Measurements from ENCODE around the gene LELP1.
"Not testable (repeated sequence)": the region's sequence is repeated elsewhere in the genome, so short reads cannot be mapped to it uniquely, and the experiment has no call there.

Gene LELP1

DNA sequence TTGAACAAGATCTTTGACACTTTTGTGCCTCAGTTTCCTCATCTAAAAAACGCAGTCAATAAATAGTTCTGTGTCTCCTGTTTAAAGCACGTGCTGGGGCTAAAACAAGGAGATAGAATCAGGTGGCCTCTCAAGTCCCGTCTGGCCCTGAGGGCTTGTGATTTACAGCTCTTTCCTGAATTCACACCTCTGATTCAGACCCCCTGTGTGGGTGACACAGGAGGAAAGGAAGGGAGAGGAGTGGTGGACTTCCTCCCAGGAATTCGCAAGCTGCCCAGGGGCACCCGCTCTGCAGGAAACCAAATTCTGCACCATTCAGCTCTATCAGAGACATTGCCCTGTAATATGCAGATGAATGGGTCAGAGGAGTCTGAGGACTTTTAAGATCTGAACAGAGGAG is 9.0 kb downstream of the LELP1 start:
- TF ChIP-seq, protein P1, sequence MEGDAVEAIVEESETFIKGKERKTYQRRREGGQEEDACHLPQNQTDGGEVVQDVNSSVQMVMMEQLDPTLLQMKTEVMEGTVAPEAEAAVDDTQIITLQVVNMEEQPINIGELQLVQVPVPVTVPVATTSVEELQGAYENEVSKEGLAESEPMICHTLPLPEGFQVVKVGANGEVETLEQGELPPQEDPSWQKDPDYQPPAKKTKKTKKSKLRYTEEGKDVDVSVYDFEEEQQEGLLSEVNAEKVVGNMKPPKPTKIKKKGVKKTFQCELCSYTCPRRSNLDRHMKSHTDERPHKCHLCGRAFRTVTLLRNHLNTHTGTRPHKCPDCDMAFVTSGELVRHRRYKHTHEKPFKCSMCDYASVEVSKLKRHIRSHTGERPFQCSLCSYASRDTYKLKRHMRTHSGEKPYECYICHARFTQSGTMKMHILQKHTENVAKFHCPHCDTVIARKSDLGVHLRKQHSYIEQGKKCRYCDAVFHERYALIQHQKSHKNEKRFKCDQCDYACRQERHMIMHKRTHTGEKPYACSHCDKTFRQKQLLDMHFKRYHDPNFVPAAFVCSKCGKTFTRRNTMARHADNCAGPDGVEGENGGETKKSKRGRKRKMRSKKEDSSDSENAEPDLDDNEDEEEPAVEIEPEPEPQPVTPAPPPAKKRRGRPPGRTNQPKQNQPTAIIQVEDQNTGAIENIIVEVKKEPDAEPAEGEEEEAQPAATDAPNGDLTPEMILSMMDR (conservative IDR thresholded peaks at IDR 0.05; ENCODE audit: control insufficient read depth, insufficient read depth, low read depth, low read length): no peak
- DNase-seq (ENCODE audit: low read depth): no peak
- H3K4me3 ChIP-seq (ENCODE audit: control insufficient read depth, low read depth, low read length): no peak overlapping the region

DNA sequence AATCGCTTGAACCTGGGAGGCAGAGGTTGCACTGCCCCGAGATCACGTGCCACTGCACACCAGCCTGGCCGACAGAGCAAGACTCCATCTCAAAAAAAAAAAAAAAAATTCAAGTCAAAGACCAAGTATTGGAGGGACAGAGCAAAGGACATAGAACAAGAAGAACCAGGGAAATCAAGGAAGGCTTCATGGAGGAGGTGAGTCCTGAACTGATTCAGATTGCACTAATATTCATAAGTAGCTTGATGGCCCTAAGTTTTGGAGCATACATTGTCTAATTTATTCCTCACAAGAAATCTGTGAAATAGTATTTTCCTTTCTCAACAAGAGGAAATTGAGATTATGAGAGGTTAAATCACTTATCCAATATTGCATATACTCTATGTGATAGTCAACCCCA is 10.3 kb downstream of the LELP1 start:
- no peak overlapping the region for H3K4me3 ChIP-seq (ENCODE audit: control insufficient read depth, low read depth, low read length)
- no peak for DNase-seq (ENCODE audit: low read depth)
- TF ChIP-seq, protein P1 (conservative IDR thresholded peaks at IDR 0.05; ENCODE audit: control insufficient read depth, insufficient read depth, low read depth, low read length): no peak

DNA sequence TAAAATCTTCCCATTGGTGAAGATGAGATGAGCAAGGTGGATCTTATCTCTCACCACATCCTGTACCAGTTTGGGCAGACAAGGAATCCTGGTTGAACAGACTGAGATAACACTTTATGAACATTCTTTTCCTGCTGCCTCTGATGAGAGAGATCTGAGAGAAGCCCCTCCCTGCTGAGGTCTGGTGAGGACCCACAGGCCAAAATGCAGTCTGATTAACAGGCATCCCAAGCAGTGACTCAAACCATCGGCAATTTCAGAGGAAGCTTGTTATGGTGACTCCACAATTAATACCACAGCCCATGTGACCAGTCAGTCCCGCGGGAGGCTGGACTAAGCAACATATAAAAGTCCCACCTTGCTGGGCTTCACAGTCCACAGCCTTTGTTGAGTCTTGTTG is 14.0 kb downstream of the LELP1 start, which contains the start of gene PRR9:
PRR9 (plus strand) TSS at position 373 of the 400 bp plus-strand sequence. CDS start 561 bp downstream, outside the sequence.
- DNase-seq (ENCODE audit: low read depth): no peak
- H3K4me3 ChIP-seq (ENCODE audit: control insufficient read depth, low read depth, low read length): no peak within 1 kb of the TSS
- TF ChIP-seq, protein P1 (conservative IDR thresholded peaks at IDR 0.05; ENCODE audit: control insufficient read depth, insufficient read depth, low read depth, low read length): no peak

DNA sequence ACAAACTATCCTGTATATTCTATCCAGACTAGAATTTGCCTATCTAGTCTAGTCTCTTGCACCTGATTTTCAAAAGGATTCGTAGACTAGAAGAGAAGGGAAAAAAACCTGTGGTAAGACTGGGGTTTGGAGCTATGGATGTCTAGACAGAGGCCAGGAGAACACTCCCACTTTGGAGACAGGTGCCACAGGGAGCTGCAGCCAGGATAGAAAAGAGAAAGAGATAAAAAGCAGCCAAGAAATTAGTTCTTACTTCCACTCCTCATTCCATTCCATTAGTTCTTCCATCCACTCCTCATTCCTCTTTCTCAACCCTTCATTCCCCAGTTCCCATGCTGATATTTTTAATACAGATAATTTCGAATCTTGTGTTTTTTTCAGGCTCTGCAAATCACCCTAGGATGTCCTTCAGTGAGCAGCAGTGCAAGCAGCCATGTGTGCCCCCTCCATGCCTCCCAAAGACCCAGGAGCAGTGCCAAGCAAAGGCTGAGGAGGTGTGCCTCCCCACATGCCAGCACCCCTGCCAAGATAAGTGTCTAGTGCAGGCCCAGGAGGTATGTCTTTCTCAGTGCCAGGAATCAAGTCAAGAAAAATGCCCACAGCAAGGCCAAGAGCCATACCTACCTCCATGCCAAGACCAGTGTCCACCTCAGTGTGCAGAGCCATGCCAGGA is 14.7 kb downstream of the LELP1 start:
- TF ChIP-seq, protein P1 (conservative IDR thresholded peaks at IDR 0.05; ENCODE audit: control insufficient read depth, insufficient read depth, low read depth, low read length): no peak
- DNase-seq (ENCODE audit: low read depth): no peak
- H3K4me3 ChIP-seq (ENCODE audit: control insufficient read depth, low read depth, low read length): no peak overlapping the region

DNA sequence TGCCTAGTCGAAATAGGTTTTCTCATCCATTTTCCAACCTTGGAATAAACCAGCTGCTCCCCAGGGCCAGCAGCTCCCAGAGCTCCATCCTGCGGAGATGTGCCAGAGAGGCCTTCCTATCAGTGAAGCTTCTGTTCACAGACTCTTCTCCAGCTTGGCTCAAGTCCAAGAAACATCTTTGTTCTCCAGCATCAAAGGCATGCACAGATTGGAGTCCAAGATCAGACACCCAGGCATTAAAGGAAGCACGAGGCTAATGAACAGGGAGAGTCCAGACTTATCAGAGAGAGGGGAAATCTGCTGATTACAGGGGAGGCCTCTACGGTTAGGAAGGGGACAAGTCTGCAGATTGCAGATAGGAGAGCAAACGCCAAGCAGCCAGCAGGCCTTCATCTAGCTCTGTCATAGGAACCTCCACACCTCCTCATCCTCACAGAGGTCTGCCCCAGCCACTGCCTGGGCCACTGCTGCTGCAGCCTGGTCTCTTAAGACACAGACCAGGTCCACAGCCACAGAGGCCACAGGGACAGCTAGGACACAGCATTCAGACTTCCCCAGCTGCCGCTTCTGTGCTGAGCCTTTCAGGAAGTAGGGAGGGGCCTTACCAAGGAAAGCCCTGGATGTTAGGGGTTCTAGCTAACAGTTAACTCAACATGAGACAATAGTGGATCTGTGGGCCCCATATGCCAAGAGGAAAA is 17.5 kb downstream of the LELP1 start:
- no peak for DNase-seq (ENCODE audit: low read depth)
- TF ChIP-seq, protein P1 (conservative IDR thresholded peaks at IDR 0.05; ENCODE audit: control insufficient read depth, insufficient read depth, low read depth, low read length): no peak
- no peak overlapping the region for H3K4me3 ChIP-seq (ENCODE audit: control insufficient read depth, low read depth, low read length)

DNA sequence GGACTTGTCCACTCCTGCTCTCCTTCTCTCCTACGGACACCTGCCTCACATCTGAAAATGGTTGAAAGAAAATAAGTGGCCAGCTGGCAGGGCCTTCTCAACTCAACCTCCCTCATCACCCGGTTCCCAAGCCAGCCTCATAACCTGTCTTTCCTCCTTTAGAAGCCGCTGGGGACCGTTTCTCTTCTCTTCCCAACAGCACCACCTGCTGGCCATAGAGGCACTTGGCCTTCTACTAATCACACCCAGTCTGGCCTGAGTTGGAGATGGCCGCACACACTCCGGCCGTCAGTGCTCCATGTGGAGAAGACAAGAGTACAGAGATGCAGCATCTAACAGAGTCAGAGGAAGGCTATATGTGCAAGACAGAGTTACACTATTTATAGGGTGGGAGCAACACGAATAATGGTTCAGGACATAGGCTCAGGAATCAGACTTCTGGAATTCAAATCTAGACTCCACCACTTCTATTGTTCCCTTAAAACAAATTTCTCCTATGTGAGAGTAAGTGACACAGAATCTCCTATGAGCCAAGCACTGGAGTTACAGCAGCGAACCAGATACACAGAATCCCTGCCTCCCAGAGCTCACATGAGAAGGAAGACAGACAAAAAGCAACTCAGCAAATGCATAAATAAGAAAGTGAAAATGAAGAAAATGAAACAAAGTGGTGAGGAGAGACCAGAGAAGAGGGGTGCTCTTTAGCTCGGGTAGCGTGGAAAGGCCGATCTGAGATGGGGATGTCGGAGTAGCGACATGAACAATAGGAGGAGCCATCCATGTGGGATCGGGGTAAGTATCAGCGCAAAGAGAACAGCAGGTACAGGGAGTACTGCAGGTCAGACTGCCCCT is 20.0 kb downstream of the LELP1 start:
- peak; percentile 53 for DNase-seq (ENCODE audit: low read depth)
- not testable (repeated sequence) for H3K4me3 ChIP-seq (ENCODE audit: control insufficient read depth, low read depth, low read length)
- TF ChIP-seq, protein P1 (conservative IDR thresholded peaks at IDR 0.05; ENCODE audit: control insufficient read depth, insufficient read depth, low read depth, low read length): peak; percentile 52

Measured in fibroblast of mammary gland (primary cell).